Activated CD4-positive, alpha-beta memory T cell treated with anti-CD3 and anti-CD28 coated beads, Interleukin-2, amount 10 ng/mL, durations not matched to agents 7 days and 5 days (primary cell): ENCODE measurements around the gene GRIN2A. TPM values are rescaled to one million over a fixed set of nuclear protein-coding genes. Genes with fewer than 3 reads are reported as not detected.

Experiments
- CTCF ChIA-PET: fragments of 350-600 bp; sonication (Branson Sonifier 250); formaldehyde crosslinking; loops from one replicate; lab custom pipeline; 2021; ENCODE audit warnings: antibody characterized with exemption, inconsistent platforms; lab: Charles Lee
- POLR2A ChIA-PET: fragments of 350-600 bp; sonication (Branson Sonifier 250); formaldehyde crosslinking; loops from one replicate; lab custom pipeline; 2021; ENCODE audit warnings: antibody characterized with exemption; lab: Charles Lee
- DNase-seq: peaks from one replicate; pipeline ENCODE4 v3.0.0-alpha.2; 2020
- H3K27ac Mint-ChIP-seq: one replicate; pipeline ENCODE4 v1.8.0; 2021; ENCODE audit warnings: mild to moderate bottlenecking, mixed read lengths
- H3K27me3 Mint-ChIP-seq: one replicate; pipeline ENCODE4 v1.8.0; 2021; ENCODE audit warnings: mixed read lengths
- H3K36me3 Mint-ChIP-seq: one replicate; pipeline ENCODE4 v1.8.0; 2021; ENCODE audit warnings: low read depth, mixed read lengths
- H3K4me1 Mint-ChIP-seq: one replicate; pipeline ENCODE4 v1.8.0; 2021; ENCODE audit warnings: mixed read lengths
- H3K4me3 Mint-ChIP-seq: one replicate; pipeline ENCODE4 v1.8.0; 2021; ENCODE audit warnings: mild to moderate bottlenecking, mixed read lengths
- H3K9me3 Mint-ChIP-seq: one replicate; pipeline ENCODE4 v1.8.0; 2021; ENCODE audit warnings: mixed read lengths
- total RNA-seq, 2 experiments: library from RNA; stranded (reverse); gene quantifications; one replicate each; pipeline ENCODE4 v1.2.3, GENCODE V29; 2021

The GRIN2A gene
- total RNA-seq, 2 experiments from 2014 or later: not detected

- POLR2A ChIA-PET: no interaction called here
Measured at GRCh38 chr16:9874219-9874618, 308.0 kb downstream of the GRIN2A start.

GRCh38 chr16:9870962-9871361 lies 311.3 kb downstream of the GRIN2A start:
- no peak overlapping the region for H3K4me3 Mint-ChIP-seq
- POLR2A ChIA-PET: no interaction called here
- no peak for DNase-seq
- CTCF ChIA-PET: no interaction called here
- no peaks in the 10 kb centered on the region for H3K36me3 Mint-ChIP-seq
- H3K27ac Mint-ChIP-seq: no peak overlapping the region
- H3K27me3 Mint-ChIP-seq: no peaks in the 10 kb centered on the region
- peaks cover 10% of the 10 kb centered on the region for H3K9me3 Mint-ChIP-seq
- no peaks in the 10 kb centered on the region for H3K4me1 Mint-ChIP-seq

More at GRCh38 chr16:9874219-9874618, 308.0 kb downstream of the GRIN2A start:
- CTCF ChIA-PET: no interaction called here
- H3K9me3 Mint-ChIP-seq: peaks cover 10% of the 10 kb centered on the region
- no peak overlapping the region for H3K27ac Mint-ChIP-seq
- H3K27me3 Mint-ChIP-seq: no peaks in the 10 kb centered on the region
- no peak for DNase-seq
- no peaks in the 10 kb centered on the region for H3K36me3 Mint-ChIP-seq
- no peak overlapping the region for H3K4me3 Mint-ChIP-seq
- H3K4me1 Mint-ChIP-seq: no peaks in the 10 kb centered on the region

DNA sequence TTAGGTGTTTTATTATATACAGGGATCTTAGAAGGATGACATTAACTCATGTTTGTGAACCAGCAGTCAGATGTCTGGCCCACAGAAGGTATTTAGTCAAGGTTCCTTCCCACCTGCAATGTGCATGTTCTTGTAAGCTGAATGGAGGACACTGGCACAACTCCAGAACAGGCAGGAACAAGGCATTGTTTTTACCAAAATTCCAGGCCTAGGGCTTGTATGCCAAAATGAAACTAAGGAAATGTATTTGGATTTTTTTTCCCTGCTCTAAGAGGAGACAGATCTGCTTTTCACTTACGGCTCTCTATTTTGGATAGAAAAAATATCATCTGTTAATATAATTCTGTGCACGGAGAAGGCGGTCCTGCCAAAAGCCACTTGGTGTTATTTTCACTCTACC lies 312.5 kb downstream of the GRIN2A start:
- Mint-ChIP-seq H3K27ac (no peak overlapping the region), H3K36me3 (no peaks in the 10 kb centered on the region), H3K9me3 (peaks cover 10% of the 10 kb centered on the region), H3K4me1 (no peaks in the 10 kb centered on the region), H3K4me3 (no peak overlapping the region), H3K27me3 (no peaks in the 10 kb centered on the region)
- POLR2A ChIA-PET: no interaction called here
- CTCF ChIA-PET: no interaction called here
- no peak for DNase-seq

- no peaks in the 10 kb centered on the region for H3K4me1 Mint-ChIP-seq
- H3K27me3 Mint-ChIP-seq: no peaks in the 10 kb centered on the region
- no peak overlapping the region for H3K4me3 Mint-ChIP-seq
- CTCF ChIA-PET: no interaction called here
- H3K36me3 Mint-ChIP-seq: no peaks in the 10 kb centered on the region
- POLR2A ChIA-PET: no interaction called here
- DNase-seq: no peak
- H3K27ac Mint-ChIP-seq: no peak overlapping the region
- H3K9me3 Mint-ChIP-seq: peaks cover 7% of the 10 kb centered on the region
Measured at GRCh38 chr16:9868606-9869149, 313.6 kb downstream of the GRIN2A start.

DNA sequence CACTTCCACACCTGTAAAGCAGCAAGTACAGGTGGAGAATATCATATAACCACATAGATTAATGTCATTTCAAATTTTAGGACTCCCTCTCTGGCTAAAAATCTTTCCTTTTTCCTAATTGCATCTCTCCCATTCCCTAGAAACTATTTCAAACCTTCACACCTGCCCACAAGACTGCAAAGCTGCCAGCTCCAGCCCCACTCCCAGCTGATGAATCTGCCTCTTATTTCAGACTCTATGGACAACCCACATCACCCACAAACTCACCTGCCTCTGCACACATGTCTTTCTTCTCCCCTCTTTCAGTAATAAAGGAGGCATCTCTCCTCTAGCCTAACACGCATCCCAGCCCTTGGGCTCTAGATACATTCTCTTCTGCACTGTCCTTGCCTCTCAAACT lies 315.1 kb downstream of the GRIN2A start:
- CTCF ChIA-PET: no interaction called here
- Mint-ChIP-seq H3K27me3 (no peaks in the 10 kb centered on the region), H3K27ac (no peak overlapping the region), H3K4me3 (no peak overlapping the region), H3K36me3 (no peaks in the 10 kb centered on the region), H3K4me1 (no peaks in the 10 kb centered on the region), H3K9me3 (peaks cover 4% of the 10 kb centered on the region)
- POLR2A ChIA-PET: no interaction called here
- DNase-seq: no peak

DNA sequence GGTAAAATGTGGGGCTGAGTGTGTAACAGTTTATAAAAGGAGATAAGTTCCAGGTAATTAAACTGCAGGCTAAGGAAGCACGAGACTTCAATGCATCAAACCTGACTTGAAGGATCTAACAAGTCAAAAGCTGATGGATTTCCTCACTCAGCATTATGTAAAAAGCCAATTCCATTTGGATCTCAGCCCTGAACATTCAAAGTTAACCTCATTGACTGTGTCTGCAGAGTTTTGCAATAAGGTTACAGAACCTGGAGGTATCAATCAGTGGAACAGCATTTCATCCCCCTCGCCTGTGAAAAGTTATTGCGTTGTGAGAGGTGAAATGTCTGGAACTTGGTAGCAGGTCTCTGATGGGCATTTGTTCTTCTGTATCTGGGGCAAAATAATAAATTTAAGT lies 317.8 kb downstream of the GRIN2A start:
- Mint-ChIP-seq H3K27me3 (no peaks in the 10 kb centered on the region), H3K4me3 (no peak overlapping the region), H3K4me1 (no peaks in the 10 kb centered on the region), H3K9me3 (peaks cover 2% of the 10 kb centered on the region), H3K27ac (no peak overlapping the region), H3K36me3 (no peaks in the 10 kb centered on the region)
- ChIA-PET POLR2A (no interaction called here), CTCF (no interaction called here)
- DNase-seq: no peak

GRCh38 chr16:9862327-9862726 lies 319.9 kb downstream of the GRIN2A start:
- no peak overlapping the region for H3K27ac Mint-ChIP-seq
- POLR2A ChIA-PET: no interaction called here

DNA sequence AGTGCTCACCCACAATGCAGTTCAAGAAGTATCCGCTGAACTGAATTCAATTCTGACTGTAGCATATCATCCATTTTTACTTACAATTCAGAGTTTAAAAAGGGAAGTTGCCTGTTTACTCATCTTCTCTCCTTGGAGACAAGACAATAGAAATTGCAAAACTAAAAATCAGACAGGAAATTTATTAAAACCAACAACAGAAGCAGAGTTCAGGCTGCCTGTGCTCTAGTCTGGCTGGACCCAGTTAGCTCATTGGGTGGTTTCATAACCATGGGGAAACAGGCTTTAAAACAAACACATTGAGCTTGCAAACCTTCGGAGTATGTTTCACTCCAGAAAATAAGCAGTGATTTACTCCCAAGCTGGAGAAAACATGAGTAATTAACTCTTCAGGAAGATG lies 321.4 kb downstream of the GRIN2A start:
- Mint-ChIP-seq H3K27ac (no peak overlapping the region), H3K4me3 (no peak overlapping the region), H3K4me1 (no peaks in the 10 kb centered on the region), H3K36me3 (no peaks in the 10 kb centered on the region), H3K9me3 (peaks cover 2% of the 10 kb centered on the region), H3K27me3 (no peaks in the 10 kb centered on the region)
- CTCF ChIA-PET: no interaction called here
- POLR2A ChIA-PET: no interaction called here
- no peak for DNase-seq

More at GRCh38 chr16:9862327-9862726, 319.9 kb downstream of the GRIN2A start:
- peaks cover 2% of the 10 kb centered on the region for H3K9me3 Mint-ChIP-seq
- no peak overlapping the region for H3K4me3 Mint-ChIP-seq
- H3K36me3 Mint-ChIP-seq: no peaks in the 10 kb centered on the region
- H3K4me1 Mint-ChIP-seq: no peaks in the 10 kb centered on the region
- DNase-seq: no peak
- no peaks in the 10 kb centered on the region for H3K27me3 Mint-ChIP-seq
- CTCF ChIA-PET: no interaction called here

DNA sequence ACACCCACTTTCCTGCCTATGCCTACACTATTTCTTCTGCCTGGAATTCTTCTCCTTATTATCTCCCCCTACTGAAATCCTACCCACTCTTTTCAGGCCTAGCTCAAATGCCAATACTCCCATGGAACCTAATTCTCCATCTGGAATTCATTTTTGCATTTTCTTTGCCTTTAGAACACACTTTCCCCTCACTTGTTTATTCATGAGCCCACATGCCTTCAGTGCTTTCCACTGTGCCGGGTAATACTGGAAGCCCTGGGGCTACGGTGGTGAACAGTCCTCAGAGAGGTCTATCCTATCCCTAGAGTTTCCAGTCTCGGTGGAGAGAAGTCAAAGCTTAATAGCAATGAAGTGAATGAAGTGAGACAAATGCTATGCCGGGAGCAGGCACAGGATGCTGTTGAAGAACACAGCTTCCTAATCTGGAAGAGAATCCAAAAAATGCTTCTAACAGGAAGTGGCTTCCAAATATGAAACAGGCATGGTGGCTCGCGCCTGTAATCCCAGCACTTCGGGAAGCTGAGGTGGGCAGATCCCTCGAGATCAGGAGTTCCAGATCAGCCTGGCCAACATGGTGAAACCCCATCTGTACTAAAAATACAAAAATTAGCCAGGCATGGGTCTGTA lies 322.4 kb downstream of the GRIN2A start:
- Mint-ChIP-seq H3K27me3 (no peaks in the 10 kb centered on the region), H3K9me3 (peaks cover 2% of the 10 kb centered on the region), H3K27ac (no peak overlapping the region), H3K4me3 (no peak overlapping the region), H3K4me1 (no peaks in the 10 kb centered on the region), H3K36me3 (no peaks in the 10 kb centered on the region)
- DNase-seq: no peak
- POLR2A ChIA-PET: no interaction called here
- CTCF ChIA-PET: no interaction called here

GRCh38 chr16:9854675-9855074 lies 327.6 kb downstream of the GRIN2A start:
- Mint-ChIP-seq H3K36me3 (no peaks in the 10 kb centered on the region), H3K4me1 (no peaks in the 10 kb centered on the region), H3K9me3 (no peaks in the 10 kb centered on the region), H3K27ac (no peak overlapping the region), H3K4me3 (no peak overlapping the region), H3K27me3 (no peaks in the 10 kb centered on the region)
- no peak for DNase-seq
- CTCF ChIA-PET: no interaction called here
- POLR2A ChIA-PET: no interaction called here

DNA sequence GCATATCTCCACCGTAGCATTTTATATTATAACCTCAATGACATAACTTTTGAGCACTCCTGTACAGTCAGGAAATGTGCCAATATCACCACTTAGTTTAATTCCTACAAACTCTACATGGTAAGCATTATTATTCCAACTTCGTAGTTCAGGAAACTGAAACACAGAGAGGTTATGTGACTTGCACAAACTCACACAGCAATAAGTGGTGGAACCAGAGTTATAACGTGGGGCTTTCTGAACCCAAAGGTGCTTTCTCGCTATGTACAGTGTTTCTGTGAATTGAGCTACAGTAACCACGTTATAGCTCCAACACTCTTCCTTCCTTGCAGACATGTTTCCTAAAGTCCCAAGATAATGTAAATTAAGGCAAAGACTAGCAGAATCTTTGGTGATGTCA lies 330.2 kb downstream of the GRIN2A start:
- ChIA-PET CTCF (no interaction called here), POLR2A (no interaction called here)
- Mint-ChIP-seq H3K4me1 (no peaks in the 10 kb centered on the region), H3K4me3 (no peak overlapping the region), H3K9me3 (no peaks in the 10 kb centered on the region), H3K27ac (no peak overlapping the region), H3K27me3 (no peaks in the 10 kb centered on the region), H3K36me3 (no peaks in the 10 kb centered on the region)
- no peak for DNase-seq

DNA sequence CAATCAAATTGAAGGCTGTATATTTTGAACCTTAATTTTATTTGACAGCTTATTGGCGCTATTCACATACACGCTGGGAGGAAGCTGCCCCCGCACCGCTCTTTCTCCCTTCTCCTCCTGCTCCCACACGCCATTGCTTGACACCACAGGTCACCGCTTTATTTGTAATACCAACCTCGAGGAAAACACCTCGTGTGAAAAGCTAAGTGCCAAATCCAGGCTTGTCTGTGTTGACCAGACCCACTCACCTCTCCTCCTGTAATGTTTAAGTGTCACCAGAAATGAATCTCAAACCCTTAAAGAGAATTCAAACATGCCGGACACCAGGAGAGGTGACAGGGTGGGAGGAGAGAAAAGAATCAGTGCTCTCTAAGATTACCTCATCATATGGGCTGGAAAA lies 331.4 kb downstream of the GRIN2A start:
- no peaks in the 10 kb centered on the region for H3K36me3 Mint-ChIP-seq
- H3K4me3 Mint-ChIP-seq: no peak overlapping the region
- DNase-seq: no peak
- CTCF ChIA-PET: no interaction called here
- POLR2A ChIA-PET: no interaction called here
- H3K27ac Mint-ChIP-seq: no peak overlapping the region
- H3K9me3 Mint-ChIP-seq: no peaks in the 10 kb centered on the region
- H3K4me1 Mint-ChIP-seq: no peaks in the 10 kb centered on the region
- H3K27me3 Mint-ChIP-seq: no peaks in the 10 kb centered on the region

DNA sequence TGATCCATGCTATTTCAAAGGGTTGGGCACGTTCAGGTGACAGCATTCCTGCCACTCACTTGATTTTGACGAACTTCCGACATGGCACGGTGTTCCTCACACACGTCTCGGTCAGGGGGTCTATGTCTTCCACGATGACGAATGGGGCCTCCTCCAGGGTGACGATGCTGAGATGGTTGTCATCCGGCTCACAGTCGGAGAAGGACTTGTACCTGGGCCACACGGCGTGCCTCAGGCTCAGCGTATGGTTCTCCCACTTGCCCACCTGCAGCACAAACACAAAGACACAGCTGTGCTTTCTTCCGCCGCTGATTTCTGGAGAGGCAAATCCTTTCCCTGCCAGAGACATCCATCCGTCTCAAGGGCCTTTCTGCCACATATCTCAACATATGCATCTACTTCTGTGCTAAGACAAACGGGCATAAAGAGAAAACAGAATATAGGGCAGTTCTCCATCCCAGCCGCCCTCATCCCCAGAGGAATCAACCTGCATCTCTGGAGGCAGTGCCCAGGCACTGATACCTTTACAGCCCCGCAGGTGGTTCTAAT lies 332.5 kb downstream of the GRIN2A start:
- Mint-ChIP-seq H3K27ac (no peak overlapping the region), H3K36me3 (no peaks in the 10 kb centered on the region), H3K4me1 (no peaks in the 10 kb centered on the region), H3K9me3 (no peaks in the 10 kb centered on the region), H3K4me3 (no peak overlapping the region), H3K27me3 (no peaks in the 10 kb centered on the region)
- ChIA-PET CTCF (no interaction called here), POLR2A (no interaction called here)
- no peak for DNase-seq

DNA sequence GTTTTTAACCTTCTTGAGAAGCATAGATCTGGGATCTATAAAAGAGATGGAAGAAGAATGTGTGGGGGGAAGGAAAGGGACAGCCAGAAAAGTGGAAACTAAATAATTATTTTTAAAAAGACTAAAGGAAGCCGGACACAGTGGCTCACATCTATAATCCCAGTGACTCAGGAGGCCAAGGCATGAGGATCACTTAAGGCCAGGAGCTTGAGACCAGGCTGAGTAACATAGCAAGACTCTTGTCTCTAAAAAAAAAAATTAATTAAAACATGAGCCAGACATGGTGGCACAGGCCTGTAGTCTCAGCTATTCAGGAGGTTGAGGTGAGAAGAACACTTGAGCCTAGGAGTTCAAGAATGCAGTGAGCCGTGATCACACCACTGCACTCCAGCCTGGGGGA lies 335.1 kb downstream of the GRIN2A start:
- ChIA-PET POLR2A (no interaction called here), CTCF (no interaction called here)
- H3K27ac Mint-ChIP-seq: no peak overlapping the region

More for the DNA sequence above, 335.1 kb downstream of the GRIN2A start:
- no peaks in the 10 kb centered on the region for H3K27me3 Mint-ChIP-seq
- H3K36me3 Mint-ChIP-seq: no peaks in the 10 kb centered on the region
- H3K4me1 Mint-ChIP-seq: no peaks in the 10 kb centered on the region
- H3K9me3 Mint-ChIP-seq: peaks cover 2% of the 10 kb centered on the region
- DNase-seq: no peak
- no peak overlapping the region for H3K4me3 Mint-ChIP-seq
